GM12864 (cell line): ENCODE measurements around the gene CFAP74.

ENCODE experiments used
- DNase-seq: peaks from one replicate; pipeline ENCODE4 v3.0.0-alpha.2; 2011; ENCODE audit warnings: low read depth
- H3K4me3 ChIP-seq: 2 replicates; pipeline ENCODE4 v1.5.1; 2011; ENCODE audit warnings: mild to moderate bottlenecking, low read depth, low read length, control low read depth
- TF ChIP-seq, protein P1 (sequence below): IDR thresholded peaks from 2 replicates; pipeline ENCODE4 v1.5.1; 2011; ENCODE audit warnings: low read depth, mild to moderate bottlenecking, moderate library complexity, low read length, control low read depth, inconsistent platforms; ENCODE audit errors: missing control alignments

Gene CFAP74

DNA sequence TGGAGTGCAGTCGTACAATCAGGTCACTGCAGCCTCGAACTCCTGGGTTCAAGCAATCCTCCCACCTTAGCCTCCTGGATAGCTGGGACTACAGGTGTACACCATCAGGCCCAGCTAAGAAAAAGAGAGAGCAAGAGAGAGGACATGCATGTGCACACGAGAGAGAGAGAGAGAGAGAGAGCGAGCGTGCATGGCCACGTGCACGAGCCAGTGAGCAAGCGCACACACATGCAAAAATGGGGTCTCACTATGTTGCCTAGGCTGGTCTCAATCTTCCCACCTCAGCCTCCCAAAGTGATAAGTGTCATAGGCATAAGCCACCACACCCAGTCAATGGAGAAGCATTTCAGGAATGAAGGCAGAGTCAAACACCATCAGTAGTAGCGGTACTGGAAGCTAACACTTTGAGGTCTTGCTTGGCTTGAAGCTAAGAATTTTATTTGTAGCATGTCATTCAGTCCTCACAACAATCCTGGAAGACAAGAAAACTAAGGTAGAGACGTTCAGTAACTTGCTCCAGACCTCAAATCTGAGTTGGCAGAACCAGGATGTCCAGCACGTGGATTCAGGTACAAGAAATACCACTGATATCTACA is 127.2 kb downstream of the CFAP74 start:
- no peak for DNase-seq
- H3K4me3 ChIP-seq: no peak overlapping the region
- TF ChIP-seq, protein P1, sequence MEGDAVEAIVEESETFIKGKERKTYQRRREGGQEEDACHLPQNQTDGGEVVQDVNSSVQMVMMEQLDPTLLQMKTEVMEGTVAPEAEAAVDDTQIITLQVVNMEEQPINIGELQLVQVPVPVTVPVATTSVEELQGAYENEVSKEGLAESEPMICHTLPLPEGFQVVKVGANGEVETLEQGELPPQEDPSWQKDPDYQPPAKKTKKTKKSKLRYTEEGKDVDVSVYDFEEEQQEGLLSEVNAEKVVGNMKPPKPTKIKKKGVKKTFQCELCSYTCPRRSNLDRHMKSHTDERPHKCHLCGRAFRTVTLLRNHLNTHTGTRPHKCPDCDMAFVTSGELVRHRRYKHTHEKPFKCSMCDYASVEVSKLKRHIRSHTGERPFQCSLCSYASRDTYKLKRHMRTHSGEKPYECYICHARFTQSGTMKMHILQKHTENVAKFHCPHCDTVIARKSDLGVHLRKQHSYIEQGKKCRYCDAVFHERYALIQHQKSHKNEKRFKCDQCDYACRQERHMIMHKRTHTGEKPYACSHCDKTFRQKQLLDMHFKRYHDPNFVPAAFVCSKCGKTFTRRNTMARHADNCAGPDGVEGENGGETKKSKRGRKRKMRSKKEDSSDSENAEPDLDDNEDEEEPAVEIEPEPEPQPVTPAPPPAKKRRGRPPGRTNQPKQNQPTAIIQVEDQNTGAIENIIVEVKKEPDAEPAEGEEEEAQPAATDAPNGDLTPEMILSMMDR: no peak

- no peak for DNase-seq
- H3K4me3 ChIP-seq: no peak overlapping the region
These were observed 127.7 kb downstream of the CFAP74 start for GRCh38 chr1:1875932-1876331.

DNA sequence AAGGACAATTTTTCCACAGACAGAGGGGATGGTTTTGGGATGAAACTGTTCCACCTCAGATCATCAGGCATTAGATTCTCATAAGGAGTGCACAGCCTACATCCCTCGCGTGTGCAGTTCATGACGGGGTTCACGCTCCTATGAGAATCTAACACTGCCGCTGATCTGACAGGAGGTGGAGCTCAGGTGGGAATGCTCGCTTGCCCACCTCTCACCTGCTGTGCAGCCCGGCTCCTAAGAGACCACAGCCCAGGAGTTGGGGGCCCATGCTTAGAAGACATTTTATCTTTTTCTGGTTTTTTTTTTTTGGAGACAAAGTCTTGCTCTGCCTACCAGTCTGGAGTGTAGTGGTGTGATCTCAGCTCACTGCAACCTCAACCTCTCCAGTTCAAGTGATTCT is 128.7 kb downstream of the CFAP74 start:
- no peak for DNase-seq
- TF ChIP-seq, protein P1: no peak
- no peak overlapping the region for H3K4me3 ChIP-seq

More at GRCh38 chr1:1875932-1876331, 127.7 kb downstream of the CFAP74 start:
- TF ChIP-seq, protein P1: no peak

DNA sequence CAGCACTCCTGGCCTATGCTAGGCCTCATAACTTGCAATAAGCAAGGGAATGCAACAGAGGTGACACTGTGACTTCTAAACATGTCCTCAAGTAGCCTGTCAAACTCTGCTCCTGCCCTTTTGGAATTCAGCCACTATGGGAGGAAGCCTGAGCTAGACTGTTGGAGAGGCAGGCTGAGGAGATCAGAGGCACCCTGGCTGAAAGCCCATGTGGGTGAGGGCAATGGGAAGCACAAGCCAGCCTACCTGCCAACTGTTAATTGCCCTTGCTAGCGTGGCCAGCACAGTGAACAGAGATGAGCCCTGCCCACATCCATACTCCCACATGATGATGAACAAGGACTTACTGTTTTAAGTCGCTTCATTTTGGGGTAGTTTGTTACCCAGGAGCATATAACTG is 130.4 kb downstream of the CFAP74 start:
- no peak for DNase-seq

DNA sequence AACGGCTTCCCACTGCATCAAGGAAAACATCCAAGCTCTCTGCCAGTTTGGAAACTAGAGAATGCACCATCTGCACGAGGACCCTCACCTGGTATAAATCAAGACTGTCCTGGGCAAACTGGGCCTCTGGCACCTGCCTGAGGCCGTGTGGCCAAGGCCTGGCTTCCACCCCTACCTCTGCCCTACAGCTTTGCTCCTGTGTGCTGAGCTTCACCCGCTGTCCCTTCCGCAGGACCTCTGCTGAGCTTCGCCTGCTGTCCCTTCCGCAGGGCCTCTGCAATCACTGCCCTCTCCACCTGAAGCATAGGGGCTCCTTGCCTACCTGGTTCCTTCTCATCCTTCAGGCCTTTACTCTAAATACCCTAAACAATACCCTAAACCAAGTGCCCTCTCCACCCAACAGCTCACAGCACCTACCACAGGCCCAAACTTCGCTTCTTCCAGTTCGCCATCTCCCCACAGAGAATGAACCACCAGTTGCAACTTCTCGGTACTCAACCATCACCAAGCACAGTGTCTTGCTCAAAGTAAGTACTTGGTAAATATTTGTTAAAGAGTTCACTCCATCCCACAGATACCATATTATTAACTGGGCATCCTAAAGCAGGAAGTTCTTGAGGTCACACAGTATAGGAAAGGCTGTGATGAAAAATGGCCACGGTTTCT is 131.1 kb downstream of the CFAP74 start:
- TF ChIP-seq, protein P1: no peak
- H3K4me3 ChIP-seq: no peak overlapping the region
- no peak for DNase-seq

More for the DNA sequence above, 130.4 kb downstream of the CFAP74 start:
- TF ChIP-seq, protein P1: no peak
- no peak overlapping the region for H3K4me3 ChIP-seq
